ENCODE data around the gene KRTAP12-3.

- TF ChIP-seq CTCF (IDR thresholded peaks at IDR 0.05; ENCODE audit: low read length) (no peak), EZH2 (IDR thresholded peaks at IDR 0.05; ENCODE audit: borderline replicate concordance, low read length) (no peak)
These were observed 10.5 kb upstream of the KRTAP12-3 start for GRCh38 chr21:44647222-44647552.
